ENCODE results near the gene EFNA2. TPM values are rescaled to one million over a fixed set of nuclear protein-coding genes. Genes with fewer than 3 reads are reported as not detected.

Gene EFNA2
- total and polyA plus RNA-seq, 2 of the 4 experiments (the other 2 are of a cell fraction) = not detected

DNA sequence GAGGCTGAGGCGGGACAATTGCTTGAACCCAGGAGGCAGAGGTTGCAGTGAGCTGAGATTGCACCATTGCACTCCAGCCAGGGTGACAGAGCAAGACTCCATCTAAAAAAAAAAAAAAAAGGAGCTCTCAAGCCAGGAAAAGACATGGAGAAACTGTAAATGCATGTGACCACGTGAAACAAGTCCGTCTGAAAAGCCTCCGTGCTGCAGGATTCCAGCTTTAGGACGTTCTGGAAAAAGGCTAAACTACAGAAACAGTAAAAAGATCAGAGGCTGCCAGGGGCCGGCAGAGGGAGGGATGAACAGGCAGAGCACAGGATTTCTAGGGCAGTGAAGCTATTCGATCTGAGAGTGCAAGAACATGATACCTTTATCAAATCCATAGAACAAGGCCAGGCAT lies 57.4 kb downstream of the EFNA2 start:
- Histone ChIP-seq H3K9me3 (ENCODE audit: control insufficient read depth, insufficient read depth, low read length) (no peaks in the 10 kb centered on the region), H2BK20ac (ENCODE audit: low read depth, low read length) (no peak overlapping the region), H2AK9ac (replicated peaks; ENCODE audit: low read depth, low read length, poor library complexity) (no peak overlapping the region), H2AFZ (replicated peaks; ENCODE audit: low read length, poor library complexity) (peak overlapping the region; percentile 61), H3K9me1 (ENCODE audit: insufficient read depth, low read length) (no peaks in the 10 kb centered on the region), H3K79me1 (ENCODE audit: low read depth in 1 of 2, low read length in 2 of 2) (no peaks in the 10 kb centered on the region), H3K4ac (ENCODE audit: low read depth, low read length) (no peak overlapping the region), H2BK120ac (ENCODE audit: low read depth, low read length) (no peak overlapping the region), H3K18ac (ENCODE audit: low read depth, low read length) (no peak overlapping the region), H2AK5ac (ENCODE audit: low read depth, low read length) (no peak overlapping the region), H3K4me1 (ENCODE audit: control insufficient read depth, insufficient read depth, low read length) (no peaks in the 10 kb centered on the region), H3K36me3 (ENCODE audit: control insufficient read depth, insufficient read depth, low read length) (no peaks in the 10 kb centered on the region), H4K8ac (ENCODE audit: low read depth in 2 of 2, low read length in 2 of 2) (no peak overlapping the region), H2BK5ac (ENCODE audit: low read depth, low read length, poor library complexity, severe bottlenecking) (no peak overlapping the region), H3K27ac (ENCODE audit: insufficient read depth, low read length) (no peak overlapping the region), H2BK15ac (ENCODE audit: low read depth, low read length) (no peak overlapping the region), H3K4me2 (ENCODE audit: low read depth, low read length) (no peak overlapping the region), H3K9ac (ENCODE audit: low read depth, low read length) (no peak overlapping the region), H3K4me3 (ENCODE audit: insufficient read depth, low read depth, low read length) (no peak overlapping the region), H3K56ac (ENCODE audit: extremely low read depth, insufficient read depth, low read length) (no peak overlapping the region), H4K20me1 (ENCODE audit: insufficient read depth, low read length) (no peaks in the 10 kb centered on the region), H4K5ac (ENCODE audit: low read depth, low read length) (no peak overlapping the region), H3K14ac (replicated peaks; ENCODE audit: low read depth, low read length) (no peak overlapping the region), H4K91ac (ENCODE audit: insufficient read depth, low read depth, low read length) (no peak overlapping the region), H3K27me3 (ENCODE audit: control insufficient read depth, insufficient read depth, low read length) (peaks cover 16% of the 10 kb centered on the region), H3K23ac (ENCODE audit: low read depth, low read length) (no peak overlapping the region)
- intact Hi-C loops (cut with micrococcal nuclease) = no loop called here
- no TSS peak for BruUV-seq (replicated peaks)
- DNase-seq (no peak), ATAC-seq (ENCODE audit: low read depth) (no peak)
- ChIA-PET CTCF (no interaction called here), POLR2A (ENCODE audit: unreplicated experiment) (no interaction called here)
- TF ChIP-seq, protein P1, sequence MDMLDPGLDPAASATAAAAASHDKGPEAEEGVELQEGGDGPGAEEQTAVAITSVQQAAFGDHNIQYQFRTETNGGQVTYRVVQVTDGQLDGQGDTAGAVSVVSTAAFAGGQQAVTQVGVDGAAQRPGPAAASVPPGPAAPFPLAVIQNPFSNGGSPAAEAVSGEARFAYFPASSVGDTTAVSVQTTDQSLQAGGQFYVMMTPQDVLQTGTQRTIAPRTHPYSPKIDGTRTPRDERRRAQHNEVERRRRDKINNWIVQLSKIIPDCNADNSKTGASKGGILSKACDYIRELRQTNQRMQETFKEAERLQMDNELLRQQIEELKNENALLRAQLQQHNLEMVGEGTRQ (IDR thresholded peaks at IDR 0.05; ENCODE audit: low read depth, low read length) = no peak
- TF ChIP-seq RCOR1 (IDR thresholded peaks at IDR 0.05; ENCODE audit: insufficient replicate concordance, low read length) = no peak
- TF ChIP-seq FOS (IDR thresholded peaks at IDR 0.05; ENCODE audit: low read depth, low read length) = no peak
- TF ChIP-seq CEBPB (IDR thresholded peaks at IDR 0.05; ENCODE audit: low read depth, low read length) = no peak
- no peak for TF ChIP-seq RAD21 (IDR thresholded peaks at IDR 0.05; ENCODE audit: low read length)
- TF ChIP-seq, protein P2, sequence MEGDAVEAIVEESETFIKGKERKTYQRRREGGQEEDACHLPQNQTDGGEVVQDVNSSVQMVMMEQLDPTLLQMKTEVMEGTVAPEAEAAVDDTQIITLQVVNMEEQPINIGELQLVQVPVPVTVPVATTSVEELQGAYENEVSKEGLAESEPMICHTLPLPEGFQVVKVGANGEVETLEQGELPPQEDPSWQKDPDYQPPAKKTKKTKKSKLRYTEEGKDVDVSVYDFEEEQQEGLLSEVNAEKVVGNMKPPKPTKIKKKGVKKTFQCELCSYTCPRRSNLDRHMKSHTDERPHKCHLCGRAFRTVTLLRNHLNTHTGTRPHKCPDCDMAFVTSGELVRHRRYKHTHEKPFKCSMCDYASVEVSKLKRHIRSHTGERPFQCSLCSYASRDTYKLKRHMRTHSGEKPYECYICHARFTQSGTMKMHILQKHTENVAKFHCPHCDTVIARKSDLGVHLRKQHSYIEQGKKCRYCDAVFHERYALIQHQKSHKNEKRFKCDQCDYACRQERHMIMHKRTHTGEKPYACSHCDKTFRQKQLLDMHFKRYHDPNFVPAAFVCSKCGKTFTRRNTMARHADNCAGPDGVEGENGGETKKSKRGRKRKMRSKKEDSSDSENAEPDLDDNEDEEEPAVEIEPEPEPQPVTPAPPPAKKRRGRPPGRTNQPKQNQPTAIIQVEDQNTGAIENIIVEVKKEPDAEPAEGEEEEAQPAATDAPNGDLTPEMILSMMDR (conservative IDR thresholded peaks at IDR 0.05; ENCODE audit: low read depth, low read length) = no peak
- no peak for TF ChIP-seq BHLHE40 (IDR thresholded peaks at IDR 0.05; ENCODE audit: low read depth, low read length)
- TF ChIP-seq MAZ (IDR thresholded peaks at IDR 0.05; ENCODE audit: borderline replicate concordance, low read depth, low read length) = no peak
- TF ChIP-seq RFX5 (IDR thresholded peaks at IDR 0.05; ENCODE audit: low read depth, low read length) = no peak
- no peak for TF ChIP-seq SMC3 (IDR thresholded peaks at IDR 0.05; ENCODE audit: low read depth, low read length)
- no peak for TF ChIP-seq POLR2A (IDR thresholded peaks at IDR 0.05; ENCODE audit: low read depth, low read length)
- TF ChIP-seq MAFK (IDR thresholded peaks at IDR 0.05; ENCODE audit: low read depth, low read length) = no peak
- no peak for TF ChIP-seq NFE2L2 (IDR thresholded peaks at IDR 0.05; ENCODE audit: low read depth, low read length)
- no peak for TF ChIP-seq CHD1 (IDR thresholded peaks at IDR 0.05; ENCODE audit: low read depth, low read length)
- TF ChIP-seq, protein P3, sequence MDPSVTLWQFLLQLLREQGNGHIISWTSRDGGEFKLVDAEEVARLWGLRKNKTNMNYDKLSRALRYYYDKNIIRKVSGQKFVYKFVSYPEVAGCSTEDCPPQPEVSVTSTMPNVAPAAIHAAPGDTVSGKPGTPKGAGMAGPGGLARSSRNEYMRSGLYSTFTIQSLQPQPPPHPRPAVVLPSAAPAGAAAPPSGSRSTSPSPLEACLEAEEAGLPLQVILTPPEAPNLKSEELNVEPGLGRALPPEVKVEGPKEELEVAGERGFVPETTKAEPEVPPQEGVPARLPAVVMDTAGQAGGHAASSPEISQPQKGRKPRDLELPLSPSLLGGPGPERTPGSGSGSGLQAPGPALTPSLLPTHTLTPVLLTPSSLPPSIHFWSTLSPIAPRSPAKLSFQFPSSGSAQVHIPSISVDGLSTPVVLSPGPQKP (IDR thresholded peaks at IDR 0.05; ENCODE audit: borderline replicate concordance, low read depth, low read length) = no peak
- no peak for TF ChIP-seq MXI1 (IDR thresholded peaks at IDR 0.05; ENCODE audit: borderline replicate concordance, low read depth, low read length)
- dilution Hi-C loops (cut with HindIII; ENCODE audit: low sequenced_read_pairs, unreplicated experiment) = no loop called here
- 23% methylated on average over 4 of the region's 7 CpGs; no CpG with 5 or more reads in 1 of the 2 experiments for WGBS, 2 experiments (ENCODE audit: extremely low coverage in 2 of 2, insufficient read length in 1 of 2)
- in situ Hi-C loops (cut with MboI; ENCODE audit: low sequenced_read_pairs) = no loop called here

Measured in IMR-90 (cell line).